SK-N-MC (cell line): ENCODE measurements around the gene NLRP7.
"Not testable (repeated sequence)": the region's sequence is repeated elsewhere in the genome, so short reads cannot be mapped to it uniquely, and the experiment has no call there.

Experiments used
- EZH2 ChIP-seq: fragments of 200-600 bp; sonication (generic); IDR thresholded peaks from one replicate; pipeline ENCODE4 v1.6.1; 2017; ENCODE audit warnings: antibody characterized with exemption
- POLR2AphosphoS5 ChIP-seq: IDR thresholded peaks from 2 replicates; pipeline ENCODE4 v1.6.1; 2012; ENCODE audit warnings: mild to moderate bottlenecking, low read depth, low read length, borderline replicate concordance

DNA sequence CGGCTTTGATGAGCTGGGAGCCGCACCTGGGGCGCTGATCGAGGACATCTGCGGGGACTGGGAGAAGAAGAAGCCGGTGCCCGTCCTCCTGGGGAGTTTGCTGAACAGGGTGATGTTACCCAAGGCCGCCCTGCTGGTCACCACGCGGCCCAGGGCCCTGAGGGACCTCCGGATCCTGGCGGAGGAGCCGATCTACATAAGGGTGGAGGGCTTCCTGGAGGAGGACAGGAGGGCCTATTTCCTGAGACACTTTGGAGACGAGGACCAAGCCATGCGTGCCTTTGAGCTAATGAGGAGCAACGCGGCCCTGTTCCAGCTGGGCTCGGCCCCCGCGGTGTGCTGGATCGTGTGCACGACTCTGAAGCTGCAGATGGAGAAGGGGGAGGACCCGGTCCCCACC is 35.2 kb upstream of the NLRP7 start:
- TF ChIP-seq EZH2, POLR2AphosphoS5: not testable (repeated sequence)
